Measurements from ENCODE around the gene TDRD7.

TDRD7 gene

GRCh38 chr9:97502222-97502983 is 90.5 kb downstream of the TDRD7 start:
- DNase-seq (ENCODE audit: low spot score): no peak
- Histone ChIP-seq H3K27me3 (ENCODE audit: insufficient read depth, poor library complexity, severe bottlenecking) (peaks cover 74% of the 10 kb centered on the region), H3K4me1 (ENCODE audit: insufficient read depth, poor library complexity, severe bottlenecking) (no peaks in the 10 kb centered on the region), H3K27ac (ENCODE audit: poor library complexity, severe bottlenecking) (no peak overlapping the region), H3K4me3 (ENCODE audit: severe bottlenecking) (peak overlapping the region; percentile 34), H3K36me3 (ENCODE audit: low read depth) (no peaks in the 10 kb centered on the region), H3K9me3 (ENCODE audit: severe bottlenecking) (no peaks in the 10 kb centered on the region)
- no peak for TF ChIP-seq CTCF (IDR thresholded peaks at IDR 0.05; ENCODE audit: poor library complexity, severe bottlenecking)
- ATAC-seq (ENCODE audit: low read depth): peak; percentile 46; the same call in 2 of the 3 replicates

- DNase-seq (ENCODE audit: low spot score): no peak
- H3K4me3 ChIP-seq (ENCODE audit: severe bottlenecking): no peak overlapping the region
- no peaks in the 10 kb centered on the region for H3K36me3 ChIP-seq (ENCODE audit: low read depth)
- H3K9me3 ChIP-seq (ENCODE audit: severe bottlenecking): no peaks in the 10 kb centered on the region
- TF ChIP-seq CTCF (IDR thresholded peaks at IDR 0.05; ENCODE audit: poor library complexity, severe bottlenecking): no peak
- peaks cover 77% of the 10 kb centered on the region for H3K27me3 ChIP-seq (ENCODE audit: insufficient read depth, poor library complexity, severe bottlenecking)
- H3K4me1 ChIP-seq (ENCODE audit: insufficient read depth, poor library complexity, severe bottlenecking): no peaks in the 10 kb centered on the region
- no peak for ATAC-seq (ENCODE audit: low read depth)
- H3K27ac ChIP-seq (ENCODE audit: poor library complexity, severe bottlenecking): no peak overlapping the region
These were observed 91.3 kb downstream of the TDRD7 start for GRCh38 chr9:97502984-97503861.

GRCh38 chr9:97503862-97504210 is 91.9 kb downstream of the TDRD7 start:
- Histone ChIP-seq H3K4me3 (ENCODE audit: severe bottlenecking) (no peak overlapping the region), H3K9me3 (ENCODE audit: severe bottlenecking) (no peaks in the 10 kb centered on the region), H3K4me1 (ENCODE audit: insufficient read depth, poor library complexity, severe bottlenecking) (no peaks in the 10 kb centered on the region), H3K36me3 (ENCODE audit: low read depth) (no peaks in the 10 kb centered on the region), H3K27me3 (ENCODE audit: insufficient read depth, poor library complexity, severe bottlenecking) (peaks cover 77% of the 10 kb centered on the region), H3K27ac (ENCODE audit: poor library complexity, severe bottlenecking) (no peak overlapping the region)
- no peak for DNase-seq (ENCODE audit: low spot score)
- TF ChIP-seq CTCF (IDR thresholded peaks at IDR 0.05; ENCODE audit: poor library complexity, severe bottlenecking): no peak
- no peak for ATAC-seq (ENCODE audit: low read depth)

- peaks cover 74% of the 10 kb centered on the region for H3K27me3 ChIP-seq (ENCODE audit: insufficient read depth, poor library complexity, severe bottlenecking)
- no peak for DNase-seq (ENCODE audit: low spot score)
These were observed 92.7 kb downstream of the TDRD7 start for GRCh38 chr9:97504381-97505216.

More at GRCh38 chr9:97504381-97505216, 92.7 kb downstream of the TDRD7 start:
- TF ChIP-seq CTCF (IDR thresholded peaks at IDR 0.05; ENCODE audit: poor library complexity, severe bottlenecking): no peak
- H3K4me1 ChIP-seq (ENCODE audit: insufficient read depth, poor library complexity, severe bottlenecking): no peaks in the 10 kb centered on the region
- no peak for ATAC-seq (ENCODE audit: low read depth)
- no peaks in the 10 kb centered on the region for H3K36me3 ChIP-seq (ENCODE audit: low read depth)
- H3K4me3 ChIP-seq (ENCODE audit: severe bottlenecking): no peak overlapping the region
- H3K27ac ChIP-seq (ENCODE audit: poor library complexity, severe bottlenecking): no peak overlapping the region
- no peaks in the 10 kb centered on the region for H3K9me3 ChIP-seq (ENCODE audit: severe bottlenecking)
